Endothelial cell of umbilical vein (primary cell): Measurements from ENCODE around the gene TUBB4B. TPM values are rescaled to one million over a fixed set of nuclear protein-coding genes. Genes with fewer than 3 reads are reported as not detected.
A peak's percentile ranks its signal among the peaks of the same experiment; 100 is the strongest.

Experiments used
- BruUV-seq: library from RNA; stranded (reverse); fragments of 400-500 nt; replicated peaks from 2 replicates; lab custom pipeline; 2021; lab: Mats Ljungman, UMichigan
- CTCF ChIA-PET: fragments of 300-600, 350-600 bp; sonication (Branson Sonifier 250); formaldehyde crosslinking; loops from one replicate; lab custom pipeline; 2021; ENCODE audit warnings: antibody characterized with exemption, inconsistent platforms; lab: Charles Lee
- POLR2A ChIA-PET: fragments of 300-600, 350-600 bp; sonication (Branson Sonifier 250); formaldehyde crosslinking; loops from one replicate; lab custom pipeline; 2021; ENCODE audit warnings: antibody characterized with exemption, inconsistent platforms; lab: Charles Lee
- DNase-seq: peaks from one replicate; pipeline ENCODE4 v3.0.0-alpha.2; 2011; ENCODE audit warnings: low read depth, low spot score
- FAIRE-seq: peaks from 2 replicates; lab custom pipeline; 2011; peaks lifted over from hg19 to GRCh38; lab: Jason Lieb, UNC
- H2AFZ ChIP-seq: 2 replicates; pipeline ENCODE4 v1.6.0; 2012; ENCODE audit warnings: low read depth, low read length, control low read depth, inconsistent platforms
- H3K27ac ChIP-seq: 2 replicates; pipeline ENCODE4 v1.5.1; 2011; ENCODE audit warnings: low read depth, mild to moderate bottlenecking, control low read depth, low read length, moderate library complexity; ENCODE audit not compliant: insufficient read depth
- H3K27me3 ChIP-seq, 2 experiments: 2 replicates each; pipeline versions ENCODE4 v1.6.0 to v1.6.1; 2011; ENCODE audit warnings: low read length in 2 of 2, mixed read lengths in 1 of 2; ENCODE audit not compliant: control insufficient read depth in 2 of 2, insufficient read depth in 2 of 2
- H3K36me3 ChIP-seq, 2 experiments: 2 replicates in 1 of 2; 3 replicates in 1 of 2; pipeline ENCODE4 v1.5.1; 2011; ENCODE audit warnings: low read length in 2 of 2, mild to moderate bottlenecking in 1 of 2, moderate library complexity in 1 of 2; ENCODE audit not compliant: control insufficient read depth in 2 of 2, insufficient read depth in 2 of 2; ENCODE audit errors: extremely low read depth in 1 of 2
- H3K4me1 ChIP-seq: 3 replicates; pipeline ENCODE4 v1.5.1; 2011; ENCODE audit warnings: mild to moderate bottlenecking, low read length; ENCODE audit not compliant: control insufficient read depth, insufficient read depth; ENCODE audit errors: extremely low read depth
- H3K4me2 ChIP-seq: 2 replicates; pipeline ENCODE4 v1.6.1; 2011; ENCODE audit warnings: low read length, control low read depth, mixed read lengths; ENCODE audit not compliant: insufficient read depth
- H3K4me3 ChIP-seq, 3 experiments: fragments of 200-600 bp in 1 of 3; sonication (generic), shearing (Covaris generic) in 1 of 3; replicated peaks in 1 of 3; 2 replicates each; pipeline ENCODE4 v1.5.1; 2011 to 2016; ENCODE audit warnings: control low read depth in 3 of 3, low read length in 3 of 3, mild to moderate bottlenecking in 2 of 3, inconsistent platforms in 1 of 3, low read depth in 1 of 3, moderate library complexity in 1 of 3; ENCODE audit not compliant: insufficient read depth in 1 of 3
- H3K79me2 ChIP-seq: 2 replicates; pipeline ENCODE4 v1.6.0; 2012; ENCODE audit warnings: low read length, inconsistent platforms; ENCODE audit not compliant: control insufficient read depth, insufficient read depth
- H3K9ac ChIP-seq: replicated peaks from 2 replicates; pipeline ENCODE3; 2011; ENCODE audit warnings: low read length, control low read depth; ENCODE audit not compliant: insufficient read depth; ENCODE audit errors: extremely low read depth
- H3K9me1 ChIP-seq: replicated peaks from 3 replicates; pipeline ENCODE4 v1.6.0; 2011; ENCODE audit warnings: mild to moderate bottlenecking, low read length; ENCODE audit not compliant: control insufficient read depth, insufficient read depth; ENCODE audit errors: extremely low read depth
- H3K9me3 ChIP-seq: replicated peaks from 2 replicates; pipeline ENCODE4 v1.5.1; 2012; ENCODE audit warnings: low read length, inconsistent platforms; ENCODE audit not compliant: control insufficient read depth, insufficient read depth
- H4K20me1 ChIP-seq: replicated peaks from 2 replicates; pipeline ENCODE3; 2011; ENCODE audit warnings: mild to moderate bottlenecking, low read length; ENCODE audit not compliant: control insufficient read depth, insufficient read depth; ENCODE audit errors: extremely low read depth
- EZH2 ChIP-seq: IDR thresholded peaks from 2 replicates; pipeline ENCODE4 v1.6.1; 2012; ENCODE audit warnings: borderline replicate concordance, low read depth, mild to moderate bottlenecking, moderate library complexity, low read length, inconsistent platforms; ENCODE audit not compliant: severe bottlenecking
- FOS ChIP-seq: IDR thresholded peaks from 2 replicates; pipeline ENCODE4 v1.6.1; 2011; ENCODE audit warnings: mild to moderate bottlenecking, low read length, moderate library complexity, borderline replicate concordance; ENCODE audit not compliant: insufficient read depth
- MYC ChIP-seq: IDR thresholded peaks from one replicate; pipeline ENCODE4 v1.6.1; 2011; ENCODE audit warnings: mild to moderate bottlenecking, low read depth, low read length
- POLR2A ChIP-seq: IDR thresholded peaks from 2 replicates; pipeline ENCODE4 v1.6.1; 2012; ENCODE audit warnings: low read depth, mild to moderate bottlenecking, control low read depth, low read length
- POLR2AphosphoS5 ChIP-seq: IDR thresholded peaks from 2 replicates; pipeline ENCODE4 v1.6.1; 2012; ENCODE audit warnings: low read depth, mild to moderate bottlenecking, control low read depth, low read length, moderate library complexity; ENCODE audit not compliant: insufficient read depth
- dilution Hi-C: fragments of 300-500 bp; cut with MboI; formaldehyde crosslinking; loops from one replicate; pipeline ENCODE4 v1.15.0; 2019; ENCODE audit warnings: low sequenced_read_pairs; ENCODE audit not compliant: extremely low pct_ligation_motif_present
- intact Hi-C: fragments of 100-400 bp; cut with micrococcal nuclease; formaldehyde crosslinking; loops from one replicate; pipeline ENCODE4 v1.10.0; 2022
- polyA plus RNA-seq, 4 experiments: library from polyadenylated mRNA; depleted of rRNA in 3 of 4; stranded (reverse) in 3 of 4; unstranded in 1 of 4; fragments of >200 nt; gene quantifications; 2 replicates each; pipeline versions ENCODE4 v1.2.1 to v1.2.3, GENCODE V29; 2011 to 2012; ENCODE audit warnings: missing spikeins in 1 of 4
- total RNA-seq: library from RNA; stranded (reverse); gene quantifications from 2 replicates; pipeline ENCODE4 v1.2.3, GENCODE V29; 2021

TUBB4B gene
- total and polyA plus RNA-seq, 2 donors (not counting 3 experiments of a cell fraction or from before 2014, with no cell fraction given): 418 to 558 TPM

DNA sequence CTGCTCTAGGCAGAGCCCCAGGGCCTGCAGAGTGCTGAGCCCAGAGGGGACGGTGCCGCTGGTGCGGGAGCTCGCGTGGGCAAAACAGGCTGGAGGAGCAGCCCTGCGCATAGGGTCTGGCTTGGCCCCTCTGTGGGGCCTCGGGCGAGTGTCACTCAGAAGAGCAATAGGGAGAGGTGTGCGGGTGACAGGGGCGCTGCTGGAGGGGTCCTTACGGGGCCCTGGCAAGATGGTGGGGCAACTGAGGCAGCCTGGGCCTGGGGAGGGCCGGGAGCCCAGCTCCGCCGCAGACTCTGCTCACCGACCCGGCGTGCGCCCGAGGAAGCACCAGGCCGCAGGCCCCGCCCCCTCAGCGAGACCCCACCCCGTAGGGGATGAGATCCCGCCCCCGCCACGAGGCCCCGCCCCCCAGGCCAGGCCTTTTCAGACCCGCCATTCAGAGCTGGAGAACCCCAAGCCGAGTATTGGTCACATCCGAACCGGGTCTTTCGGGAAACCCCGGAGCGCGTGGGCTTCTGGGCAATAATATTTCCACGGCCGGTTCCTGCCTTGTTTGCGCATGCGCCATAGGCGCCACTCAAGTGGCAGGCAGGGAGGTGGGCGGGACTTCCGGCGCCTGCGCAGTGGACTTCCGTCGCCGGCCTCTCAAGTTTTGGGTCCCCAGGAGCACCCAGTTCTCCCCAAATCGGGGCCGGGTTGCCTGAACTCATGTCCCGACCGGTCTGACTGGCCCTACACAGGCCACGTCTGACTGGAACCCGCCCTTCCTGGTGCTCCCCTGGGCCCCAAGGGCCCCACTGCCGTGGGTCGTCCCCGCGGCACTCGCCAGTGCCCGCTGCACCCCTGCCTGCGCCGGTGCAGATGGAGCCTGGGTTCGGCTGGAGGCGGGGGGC is 17.8 kb upstream of the TUBB4B start:
- peak overlapping the region; percentile 80 to 91 (median 82) for H3K4me3 ChIP-seq
- DNase-seq (peak; percentile 98), FAIRE-seq (peak; percentile 96)
- no peaks in the 10 kb centered on the region for H4K20me1 ChIP-seq
- no peaks in the 10 kb centered on the region for H3K27me3 ChIP-seq
- H3K4me1 ChIP-seq: peaks cover 18% of the 10 kb centered on the region
- TF ChIP-seq POLR2AphosphoS5 (peak; percentile 88), FOS (no peak), MYC (no peak), EZH2 (no peak), POLR2A (peak; percentile 78)
- no peaks in the 10 kb centered on the region for H3K36me3 ChIP-seq
- no peaks in the 10 kb centered on the region for H3K9me3 ChIP-seq
- no peaks in the 10 kb centered on the region for H3K9me1 ChIP-seq
- no peaks in the 10 kb centered on the region for H3K79me2 ChIP-seq
- H2AFZ ChIP-seq: peak overlapping the region; percentile 95
- TSS peak; percentile 95 for BruUV-seq
- intact Hi-C loops (loop anchor here (1.0 to 2.0 kb wide), 6 partner anchors 13 to 101 kb away; partner anchors contain the start of genes TPRN and TUBB4B), dilution Hi-C loops (no loop called here)
- H3K4me2 ChIP-seq: peak overlapping the region; percentile 86
- ChIA-PET CTCF (interaction anchor here (0.6 to 6.3 kb wide), 12 partner anchors 8 to 105 kb away, joined by 3 to 63 read pairs (median 8); partner anchors contain the start of genes NDOR1, SSNA1 and TMEM203), POLR2A (interaction anchor here (0.6 to 1.9 kb wide), 6 partner anchors 17 to 377 kb away, joined by 3 to 10 read pairs (median 6); partner anchors contain the start of genes TPRN and TUBB4B)
- peak overlapping the region; percentile 68 for H3K27ac ChIP-seq
- peak overlapping the region; percentile 70 for H3K9ac ChIP-seq
